AG09319 (cell line): ENCODE measurements around the gene CLDN15.

Experiments
- DNase-seq: peaks from one replicate; pipeline ENCODE4 v3.0.0-alpha.2; 2010; ENCODE audit warnings: low read depth; ENCODE audit errors: extremely low read depth
- TF ChIP-seq, protein P1 (sequence below): IDR thresholded peaks from 2 replicates; pipeline ENCODE4 v1.5.1; 2011; ENCODE audit warnings: low read depth, mild to moderate bottlenecking, inconsistent platforms, low read length, moderate library complexity

The CLDN15 gene

DNA sequence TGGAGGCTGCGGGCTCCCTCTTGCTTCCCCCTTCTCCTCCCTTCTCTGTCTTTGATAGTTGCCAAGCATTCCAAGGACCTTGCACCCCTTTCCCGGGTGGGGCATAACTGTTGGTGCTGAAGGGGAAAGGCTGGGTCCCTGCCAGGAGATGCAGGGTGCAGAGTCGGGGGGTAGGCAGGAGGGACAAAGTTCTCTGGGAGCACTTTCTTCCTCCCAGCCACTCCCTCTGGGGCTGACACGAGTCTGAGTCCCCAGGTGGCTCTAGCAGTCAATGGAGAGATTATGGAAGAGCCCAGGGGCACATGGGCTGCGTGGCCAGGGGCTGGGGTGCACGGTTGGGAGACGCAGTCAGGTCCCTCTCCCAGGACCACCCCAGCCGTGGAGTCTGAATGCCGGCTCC is 2.1 kb downstream of the CLDN15 start:
- DNase-seq: no peak
- TF ChIP-seq, protein P1, sequence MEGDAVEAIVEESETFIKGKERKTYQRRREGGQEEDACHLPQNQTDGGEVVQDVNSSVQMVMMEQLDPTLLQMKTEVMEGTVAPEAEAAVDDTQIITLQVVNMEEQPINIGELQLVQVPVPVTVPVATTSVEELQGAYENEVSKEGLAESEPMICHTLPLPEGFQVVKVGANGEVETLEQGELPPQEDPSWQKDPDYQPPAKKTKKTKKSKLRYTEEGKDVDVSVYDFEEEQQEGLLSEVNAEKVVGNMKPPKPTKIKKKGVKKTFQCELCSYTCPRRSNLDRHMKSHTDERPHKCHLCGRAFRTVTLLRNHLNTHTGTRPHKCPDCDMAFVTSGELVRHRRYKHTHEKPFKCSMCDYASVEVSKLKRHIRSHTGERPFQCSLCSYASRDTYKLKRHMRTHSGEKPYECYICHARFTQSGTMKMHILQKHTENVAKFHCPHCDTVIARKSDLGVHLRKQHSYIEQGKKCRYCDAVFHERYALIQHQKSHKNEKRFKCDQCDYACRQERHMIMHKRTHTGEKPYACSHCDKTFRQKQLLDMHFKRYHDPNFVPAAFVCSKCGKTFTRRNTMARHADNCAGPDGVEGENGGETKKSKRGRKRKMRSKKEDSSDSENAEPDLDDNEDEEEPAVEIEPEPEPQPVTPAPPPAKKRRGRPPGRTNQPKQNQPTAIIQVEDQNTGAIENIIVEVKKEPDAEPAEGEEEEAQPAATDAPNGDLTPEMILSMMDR: no peak

DNA sequence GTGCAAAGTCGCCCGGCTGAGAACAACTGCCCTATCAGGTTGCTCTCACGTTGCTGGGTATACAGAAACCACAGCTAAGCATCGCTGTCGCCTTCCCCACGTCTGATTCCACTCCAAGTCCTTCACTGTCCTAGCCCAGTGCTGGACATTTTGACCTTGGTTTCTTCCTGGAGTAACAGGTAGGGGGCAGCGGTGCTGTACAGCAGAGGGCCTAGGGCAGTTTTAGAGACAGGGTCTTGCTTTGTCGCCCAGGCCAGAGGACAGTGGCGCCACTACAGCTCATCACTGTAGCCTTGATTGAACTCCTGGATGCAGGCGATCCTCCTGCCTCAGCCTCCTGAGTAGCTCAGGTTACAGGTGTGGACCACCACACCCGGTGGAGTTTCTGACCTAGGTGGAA is 2.6 kb downstream of the CLDN15 start:
- TF ChIP-seq, protein P1: peak; percentile 33
- no peak for DNase-seq

DNA sequence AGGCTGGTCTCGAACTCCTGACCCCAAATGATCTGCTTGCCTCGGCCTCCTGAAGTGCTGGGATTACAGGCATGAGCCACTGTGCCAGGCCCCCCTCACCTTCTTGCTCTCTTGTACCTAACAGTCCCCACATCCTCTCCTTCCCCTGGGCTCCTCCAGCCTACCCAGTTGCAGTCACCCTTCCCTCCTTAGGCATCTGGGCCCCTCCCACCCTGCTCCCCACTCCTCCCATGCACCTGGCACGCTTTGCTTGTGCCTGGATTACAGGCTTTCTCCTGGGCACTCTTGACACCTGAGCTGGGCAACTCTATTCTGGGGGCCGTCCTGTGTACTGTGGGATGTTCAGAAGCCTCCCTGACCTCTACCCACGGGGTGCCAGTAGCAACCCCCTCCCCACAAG is 3.0 kb downstream of the CLDN15 start:
- no peak for DNase-seq
- TF ChIP-seq, protein P1: no peak

DNA sequence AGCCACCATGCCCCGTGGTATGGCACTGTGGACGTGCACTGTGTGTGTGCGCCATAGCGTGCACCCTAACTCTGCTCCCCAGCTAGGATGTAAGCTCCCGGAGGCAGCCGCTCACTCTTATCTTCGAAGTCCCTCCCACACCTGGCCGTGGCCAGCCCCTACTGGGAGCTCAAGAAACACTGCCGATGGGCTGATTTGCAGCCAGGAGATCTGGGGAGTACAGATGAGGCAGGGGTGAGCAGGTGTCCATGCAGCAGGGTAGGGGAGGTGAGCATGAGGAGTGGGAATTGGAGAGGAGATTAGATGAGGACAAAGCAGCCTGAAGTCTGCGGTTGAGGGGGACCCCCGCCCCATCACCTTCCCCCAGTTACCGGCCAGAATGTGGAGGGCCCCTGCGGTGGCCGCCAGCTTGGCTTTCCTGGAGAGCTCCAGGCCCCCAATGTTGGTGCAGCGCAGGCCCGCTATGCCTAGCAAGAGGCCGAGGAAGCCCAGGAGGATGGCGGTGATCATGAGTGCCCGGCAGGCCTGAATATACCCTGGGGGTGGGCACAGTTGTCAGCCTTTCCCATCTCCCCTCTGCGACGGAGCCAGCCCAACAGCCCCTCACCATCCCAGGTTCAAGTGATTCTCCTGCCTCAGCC is 3.6 kb downstream of the CLDN15 start:
- DNase-seq: no peak
- TF ChIP-seq, protein P1: no peak

DNA sequence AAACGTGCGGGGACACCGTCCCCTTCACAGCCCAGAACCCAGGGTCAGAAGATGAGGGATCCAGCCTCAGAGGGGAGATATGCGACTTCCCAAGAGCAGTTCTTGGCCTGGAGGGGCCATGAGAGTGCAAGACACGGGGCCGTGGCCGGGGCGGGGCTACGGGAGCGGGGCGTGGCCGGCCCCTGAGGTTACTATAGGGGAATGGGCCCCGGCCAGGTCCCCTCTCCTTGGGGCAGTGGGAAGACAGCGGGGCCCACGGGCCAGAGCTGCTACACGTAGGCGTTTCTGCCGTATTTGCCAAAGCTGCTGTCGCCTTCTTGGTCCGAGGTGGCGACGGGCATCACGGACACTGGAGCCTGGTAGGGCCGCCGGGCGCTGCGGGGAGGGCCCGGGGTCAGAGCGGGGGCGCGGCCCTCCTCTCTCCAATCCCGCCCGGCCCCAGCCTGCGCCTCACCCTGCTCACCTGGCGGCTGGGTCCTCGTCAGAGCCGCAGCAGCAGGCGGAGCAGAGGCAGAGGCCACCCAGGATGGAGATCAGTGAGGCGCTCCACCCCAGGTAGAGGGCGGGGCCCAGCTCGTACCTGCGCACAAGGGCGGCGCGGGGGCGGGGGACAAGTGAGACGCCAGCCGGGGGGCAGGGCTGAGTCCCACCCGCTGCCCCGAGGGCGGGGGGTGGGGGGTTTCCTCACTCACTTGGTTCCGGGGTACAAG is 5.3 kb downstream of the CLDN15 start:
- DNase-seq: no peak
- TF ChIP-seq, protein P1: no peak

DNA sequence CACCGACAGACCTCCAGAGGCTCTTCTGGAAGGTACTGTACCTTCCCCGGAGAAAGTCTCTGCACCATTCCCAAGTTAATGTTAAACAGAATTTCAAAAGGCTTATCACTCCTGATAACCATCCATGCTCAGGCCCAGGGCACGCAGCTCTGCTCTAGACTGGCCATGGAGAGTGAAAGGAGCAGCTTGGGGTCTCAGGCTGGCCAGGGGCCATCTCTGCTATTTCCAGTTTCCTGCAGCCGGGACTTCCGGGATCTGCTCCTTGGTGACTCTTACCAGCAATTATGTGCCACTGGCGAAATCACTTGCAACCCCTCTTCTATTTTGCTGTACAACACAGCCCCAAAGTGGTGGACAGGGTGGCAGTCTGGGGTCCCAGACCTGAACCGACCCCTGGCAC is 6.0 kb downstream of the CLDN15 start:
- TF ChIP-seq, protein P1: no peak
- no peak for DNase-seq

DNA sequence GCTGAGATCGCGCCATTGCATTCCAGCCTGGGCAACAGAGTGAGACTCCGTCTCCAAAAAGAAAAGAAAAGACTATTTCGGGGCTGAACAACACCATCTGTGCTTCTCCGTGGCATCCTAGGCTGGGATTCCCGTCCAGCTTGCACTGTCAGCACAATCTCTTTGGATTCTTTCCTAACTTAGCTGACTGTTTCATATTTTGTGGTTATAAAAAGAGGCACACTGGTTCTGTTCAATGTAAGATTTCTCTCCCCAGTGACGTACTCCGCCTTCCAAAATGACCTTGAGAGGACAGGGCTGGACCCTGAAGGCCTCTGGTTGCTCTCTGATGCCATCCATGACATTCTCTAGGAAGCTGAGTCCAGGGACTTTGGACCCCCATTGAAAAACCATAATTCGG is 10.9 kb downstream of the CLDN15 start:
- TF ChIP-seq, protein P1: no peak

More for the DNA sequence above, 10.9 kb downstream of the CLDN15 start:
- no peak for DNase-seq
